Suprapubic skin (tissue), 4 donors: ENCODE data around the gene OR9G1. TPM values are rescaled to one million over a fixed set of nuclear protein-coding genes. Genes with fewer than 3 reads are reported as not detected.
"Not testable (repeated sequence)": the region's sequence is repeated elsewhere in the genome, so short reads cannot be mapped to it uniquely, and the experiment has no call there.

ENCODE experiments used
- DNase-seq, 2 donors: peaks; one replicate each; pipeline ENCODE4 v3.0.0-alpha.2; 2019; ENCODE audit warnings: low spot score in 2 of 2
- H3K27ac ChIP-seq: fragments of 200-600 bp; sonication (generic); one replicate; pipeline ENCODE4 v1.5.1; 2019
- H3K27me3 ChIP-seq: fragments of 200-600 bp; sonication (generic); one replicate; pipeline ENCODE4 v1.5.1; 2019
- H3K36me3 ChIP-seq: fragments of 200-600 bp; sonication (generic); one replicate; pipeline ENCODE4 v1.5.1; 2019
- H3K4me1 ChIP-seq: fragments of 200-600 bp; sonication (generic); one replicate; pipeline ENCODE4 v1.5.1; 2019
- H3K4me3 ChIP-seq: fragments of 200-600 bp; sonication (generic); one replicate; pipeline ENCODE4 v1.5.1; 2019; ENCODE audit warnings: mild to moderate bottlenecking
- H3K9me3 ChIP-seq: fragments of 200-600 bp; sonication (generic); one replicate; pipeline ENCODE4 v1.5.1; 2019
- CTCF ChIP-seq, 2 donors: fragments of 200-600 bp in 1 of 2; fragments of 450-650 bp in 1 of 2; sonication (generic) in 1 of 2; IDR thresholded peaks; one replicate each; pipeline ENCODE4 v1.5.1; 2016 to 2019; ENCODE audit warnings: antibody characterized with exemption in 2 of 2, mild to moderate bottlenecking in 1 of 2, moderate library complexity in 1 of 2
- EP300 ChIP-seq: sonication (generic); formaldehyde crosslinking; IDR thresholded peaks from one replicate; pipeline ENCODE4 v1.6.1; 2017; ENCODE audit warnings: antibody characterized with exemption
- POLR2A ChIP-seq, 2 donors: fragments of 450-650 bp; IDR thresholded peaks; one replicate each; pipeline ENCODE4 v1.6.1; 2017; ENCODE audit warnings: antibody characterized with exemption in 2 of 2, mild to moderate bottlenecking in 2 of 2, moderate library complexity in 2 of 2
- POLR2AphosphoS5 ChIP-seq, 3 donors: sonication (generic); formaldehyde crosslinking; IDR thresholded peaks; one replicate each; pipeline ENCODE4 v1.6.1; 2017; ENCODE audit warnings: antibody characterized with exemption in 3 of 3
- WGBS: methylation state at CpG from one replicate; pipeline ENCODE4 v1.1.5; 2018; 5-methylcytosine and 5-hydroxymethylcytosine counted together
- total RNA-seq, 4 donors: library from RNA; depleted of rRNA; stranded (reverse); fragments of >200 nt; gene quantifications; one replicate each; pipeline ENCODE4 v1.1.0, GENCODE V29; 2016

The OR9G1 gene, protein sequence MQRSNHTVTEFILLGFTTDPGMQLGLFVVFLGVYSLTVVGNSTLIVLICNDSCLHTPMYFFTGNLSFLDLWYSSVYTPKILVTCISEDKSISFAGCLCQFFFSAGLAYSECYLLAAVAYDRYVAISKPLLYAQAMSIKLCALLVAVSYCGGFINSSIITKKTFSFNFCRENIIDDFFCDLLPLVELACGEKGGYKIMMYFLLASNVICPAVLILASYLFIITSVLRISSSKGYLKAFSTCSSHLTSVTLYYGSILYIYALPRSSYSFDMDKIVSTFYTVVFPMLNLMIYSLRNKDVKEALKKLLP
- total RNA-seq = not detected

DNA sequence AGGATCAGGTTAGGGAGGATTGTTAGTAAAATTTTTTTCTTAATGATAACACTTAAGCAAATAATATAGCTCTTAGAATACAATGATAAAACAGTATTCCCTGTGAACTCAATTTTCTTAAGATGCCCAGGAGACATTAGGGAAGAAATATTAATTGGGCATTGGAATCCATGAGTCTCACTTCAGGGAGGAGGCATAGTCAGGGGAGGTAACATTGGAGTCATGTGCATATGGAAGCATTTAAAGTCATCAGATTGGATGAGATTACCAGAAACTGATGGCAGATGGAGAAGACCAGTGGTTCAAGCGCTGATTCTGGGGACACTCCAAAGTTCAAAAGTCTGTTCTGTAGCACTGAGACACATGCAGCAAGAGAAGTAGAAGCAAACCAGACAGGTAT is at the start of gene OR9G1:
TSS of gene OR9G1 (plus strand) at position 301 of the 400 bp plus-strand sequence. CDS start 1,293 bp downstream, outside the sequence.
- Histone ChIP-seq H3K4me1 (no peaks in the 10 kb centered on the region), H3K27me3 (no peaks in the 10 kb centered on the region), H3K36me3 (no peaks in the 10 kb centered on the region), H3K4me3 (no peak within 1 kb of the TSS), H3K9me3 (no peaks in the 10 kb centered on the region), H3K27ac (no peak within 1 kb of the TSS)
- WGBS = 91% methylated on average over 1 of the region's 1 CpG
- no peak for TF ChIP-seq EP300
- TF ChIP-seq CTCF (IDR thresholded peaks at IDR 0.05) = no peak
- no peak for TF ChIP-seq POLR2A (IDR thresholded peaks at IDR 0.05)
- TF ChIP-seq POLR2AphosphoS5 (IDR thresholded peaks at IDR 0.05) = no peak
- no peak for DNase-seq

GRCh38 chr11:56659755-56660154 is 39.1 kb upstream of the OR9G1 start:
- H3K4me1 ChIP-seq = no peaks in the 10 kb centered on the region
- no peak for TF ChIP-seq CTCF (IDR thresholded peaks at IDR 0.05)
- TF ChIP-seq EP300 = no peak
- TF ChIP-seq POLR2AphosphoS5 (IDR thresholded peaks at IDR 0.05) = no peak
- TF ChIP-seq POLR2A (IDR thresholded peaks at IDR 0.05) = no peak
- WGBS = 12% methylated on average over 3 of the region's 3 CpGs
- no peak overlapping the region for H3K4me3 ChIP-seq
- H3K36me3 ChIP-seq = no peaks in the 10 kb centered on the region
- no peak overlapping the region for H3K27ac ChIP-seq
- no peaks in the 10 kb centered on the region for H3K9me3 ChIP-seq
- H3K27me3 ChIP-seq = no peaks in the 10 kb centered on the region
- DNase-seq = no peak

- DNase-seq = no peak
- Histone ChIP-seq H3K36me3 (no peaks in the 10 kb centered on the region), H3K9me3 (no peaks in the 10 kb centered on the region), H3K4me1 (no peaks in the 10 kb centered on the region), H3K4me3 (no peak within 1 kb of the TSS), H3K27ac (no peak within 1 kb of the TSS), H3K27me3 (no peaks in the 10 kb centered on the region)
- TF ChIP-seq CTCF (IDR thresholded peaks at IDR 0.05) = no peak
- no peak for TF ChIP-seq EP300
- no peak for TF ChIP-seq POLR2A (IDR thresholded peaks at IDR 0.05)
- TF ChIP-seq POLR2AphosphoS5 (IDR thresholded peaks at IDR 0.05) = no peak
- WGBS = 73% methylated on average over 2 of the region's 2 CpGs
These were observed 35.5 kb upstream of the OR9G1 start, which contains the start of gene OR5AR1 for GRCh38 chr11:56663386-56663785. TSS of gene OR5AR1 (plus strand) at chr11:56663686. CDS start at chr11:56663686, 0 bp downstream.

GRCh38 chr11:56670984-56671383 is 27.9 kb upstream of the OR9G1 start:
- no peak overlapping the region for H3K4me3 ChIP-seq
- WGBS = 64% methylated on average over 2 of the region's 2 CpGs
- H3K36me3 ChIP-seq = no peaks in the 10 kb centered on the region
- no peak for TF ChIP-seq CTCF (IDR thresholded peaks at IDR 0.05)
- TF ChIP-seq POLR2AphosphoS5 (IDR thresholded peaks at IDR 0.05) = no peak
- TF ChIP-seq POLR2A (IDR thresholded peaks at IDR 0.05) = no peak
- TF ChIP-seq EP300 = no peak
- no peak for DNase-seq
- no peaks in the 10 kb centered on the region for H3K27me3 ChIP-seq
- H3K27ac ChIP-seq = no peak overlapping the region
- H3K4me1 ChIP-seq = no peaks in the 10 kb centered on the region
- no peaks in the 10 kb centered on the region for H3K9me3 ChIP-seq

- Histone ChIP-seq H3K4me1 (no peaks in the 10 kb centered on the region), H3K36me3 (no peaks in the 10 kb centered on the region), H3K27me3 (no peaks in the 10 kb centered on the region), H3K27ac (no peak overlapping the region), H3K9me3 (no peaks in the 10 kb centered on the region), H3K4me3 (no peak overlapping the region)
- no peak for TF ChIP-seq CTCF (IDR thresholded peaks at IDR 0.05)
- no peak for DNase-seq
- 77% methylated on average over 1 of the region's 1 CpG for WGBS
These were observed 10.3 kb upstream of the OR9G1 start for GRCh38 chr11:56688554-56689100.

- H3K27ac ChIP-seq, H3K4me3 ChIP-seq, H3K4me1 ChIP-seq, H3K9me3 ChIP-seq, H3K36me3 ChIP-seq, DNase-seq, H3K27me3 ChIP-seq: not testable (repeated sequence)
- WGBS = 91% methylated on average over 3 of the region's 3 CpGs
These were observed 7.7 kb upstream of the OR9G1 start for GRCh38 chr11:56691179-56691578.
